HepG2 (cell line): ENCODE measurements around the gene ENGASE. TPM values are rescaled to one million over a fixed set of nuclear protein-coding genes. Genes with fewer than 3 reads are reported as not detected.
A peak's percentile ranks its signal among the peaks of the same experiment; 100 is the strongest.

Source experiments
- ADNP ChIP-seq: sonication (generic); formaldehyde crosslinking; IDR thresholded peaks from 2 replicates; pipeline ENCODE4 v1.4.0; 2020; ENCODE audit warnings: missing genetic modification reagents
- ERF ChIP-seq: IDR thresholded peaks from 2 replicates; pipeline ENCODE4 v1.6.1; 2018; ENCODE audit warnings: missing biosample characterization, missing genetic modification reagents
- FOXO1 ChIP-seq: sonication (generic); formaldehyde crosslinking; IDR thresholded peaks from 2 replicates; pipeline ENCODE4 v1.4.0; 2020; ENCODE audit warnings: missing genetic modification reagents
- MAF1 ChIP-seq: sonication (generic); formaldehyde crosslinking; IDR thresholded peaks from 2 replicates; pipeline ENCODE4 v1.5.0; 2020; ENCODE audit warnings: missing genetic modification reagents, borderline replicate concordance
- MYC ChIP-seq: sonication (generic); formaldehyde crosslinking; IDR thresholded peaks from 2 replicates; pipeline ENCODE4 v1.9.0; 2021; ENCODE audit warnings: missing genetic modification reagents, borderline replicate concordance
- NONO ChIP-seq, 2 experiments: fragments of 450-650 bp in 1 of 2; sonication (generic) in 1 of 2; formaldehyde crosslinking in 1 of 2; IDR thresholded peaks in 1 of 2; conservative IDR thresholded peaks in 1 of 2; 2 replicates each; pipeline versions ENCODE4 v1.6.1 to v1.8.0; 2017 to 2022; ENCODE audit warnings: mild to moderate bottlenecking in 1 of 2, missing genetic modification reagents in 1 of 2, moderate library complexity in 1 of 2
- PRDM15 ChIP-seq: sonication (generic); formaldehyde crosslinking; IDR thresholded peaks from 2 replicates; pipeline ENCODE4 v1.4.0; 2020; ENCODE audit warnings: missing genetic modification reagents
- RBM22 ChIP-seq: fragments of 200-400 bp; formaldehyde crosslinking; optimal IDR thresholded peaks from 2 replicates; pipeline ENCODE3; 2017; ENCODE audit warnings: mild to moderate bottlenecking, low read length, moderate library complexity
- TARDBP ChIP-seq: sonication (generic); formaldehyde crosslinking; IDR thresholded peaks from 2 replicates; pipeline ENCODE4 v1.8.0; 2022; ENCODE audit warnings: mild to moderate bottlenecking, missing genetic modification reagents
- TEAD3 ChIP-seq: optimal IDR thresholded peaks from 2 replicates; pipeline ENCODE3; 2016; ENCODE audit warnings: borderline replicate concordance
- ZBTB40 ChIP-seq, 2 experiments: fragments of 450-650 bp in 1 of 2; sonication (generic) in 1 of 2; formaldehyde crosslinking in 1 of 2; IDR thresholded peaks; 2 replicates each; pipeline versions ENCODE4 v1.6.1 to v1.8.0; 2016 to 2022; ENCODE audit warnings: antibody characterized with exemption in 1 of 2, mild to moderate bottlenecking in 1 of 2, missing genetic modification reagents in 1 of 2
- ZFP36L1 ChIP-seq: sonication (generic); formaldehyde crosslinking; IDR thresholded peaks from 2 replicates; pipeline ENCODE4 v1.8.0; 2022; ENCODE audit warnings: mild to moderate bottlenecking, missing genetic modification reagents, moderate library complexity
- ZNF274 ChIP-seq: sonication (generic); formaldehyde crosslinking; IDR thresholded peaks from 2 replicates; pipeline ENCODE4 v1.5.1; 2020; ENCODE audit warnings: mild to moderate bottlenecking, missing genetic modification reagents
- ZNF546 ChIP-seq: sonication (generic); formaldehyde crosslinking; conservative IDR thresholded peaks from 2 replicates; pipeline ENCODE4 v1.8.1; 2023; ENCODE audit warnings: mild to moderate bottlenecking, missing genetic modification reagents
- ZNF691 ChIP-seq: sonication (generic); formaldehyde crosslinking; IDR thresholded peaks from 2 replicates; pipeline ENCODE4 v1.4.0; 2020; ENCODE audit warnings: missing genetic modification reagents, low read depth, mild to moderate bottlenecking, borderline replicate concordance
- polyA plus RNA-seq, 8 experiments: library from polyadenylated mRNA; depleted of rRNA in 3 of 8; stranded (reverse) in 7 of 8; unstranded in 1 of 8; fragments of >200 nt; fragmentation: Illumina TruSeq in 4 of 8; extraction: Trizol in 4 of 8; gene quantifications; 2 replicates each; pipeline versions ENCODE4 v1.2.1 to v1.2.3, GENCODE V29; 2011 to 2016; ENCODE audit warnings: low read depth in 4 of 8, missing spikeins in 1 of 8, mixed read lengths in 1 of 8; ENCODE audit not compliant: insufficient read depth in 1 of 8
- total RNA-seq, 5 experiments: library from RNA; depleted of rRNA; stranded (reverse); fragments of >200 nt; fragmentation: Illumina TruSeq; extraction: Trizol; gene quantifications; 2 replicates each; pipeline ENCODE4 v1.2.3, GENCODE V29; 2016; ENCODE audit warnings: low read depth in 1 of 5

The ENGASE gene
- total and polyA plus RNA-seq, 2 of the 13 experiments (the other 11 are each of a cell fraction or from before 2014, with no cell fraction given) = 10.6 to 18.1 TPM

- TF ChIP-seq PRDM15 (CRISPR knock-in tag) (no peak), RBM22 (peak; percentile 52), ERF (CRISPR knock-in tag) (0 out of 2 replicates have a peak, but pooled peaks have one; percentile 20), ZBTB40 (IDR thresholded peaks at IDR 0.05) (no peak), ZBTB40 (CRISPR knock-in tag; IDR thresholded peaks at IDR 0.05) (0 out of 2 replicates have a peak, but pooled peaks have one; percentile 41), ZNF546 (no peak), ZFP36L1 (CRISPR knock-in tag) (no peak), NONO (IDR thresholded peaks at IDR 0.05) (no peak), NONO (CRISPR knock-in tag; conservative IDR thresholded peaks at IDR 0.05) (no peak), FOXO1 (no peak), ZNF691 (CRISPR knock-in tag) (0 out of 2 replicates have a peak, but pooled peaks have one; percentile 42), ADNP (CRISPR knock-in tag) (no peak), TEAD3 (CRISPR knock-in tag) (peak; percentile 47), MYC (CRISPR knock-in tag) (peak; percentile 45; the same call in 1 of the 2 replicates), TARDBP (CRISPR knock-in tag) (no peak), MAF1 (CRISPR knock-in tag) (0 out of 2 replicates have a peak, but pooled peaks have one; percentile 18), ZNF274 (CRISPR knock-in tag) (peak; percentile 15; the same call in 1 of the 2 replicates)
Measured at GRCh38 chr17:79087428-79088143, 13.0 kb downstream of the ENGASE start (continued).
